GM23338 (cell line): ENCODE measurements around the gene NKX6-1.

Experiments
- EZH2 ChIP-seq: fragments of 200-600 bp; sonication (generic); IDR thresholded peaks from one replicate; pipeline ENCODE4 v1.8.0; 2017; ENCODE audit warnings: antibody characterized with exemption, mild to moderate bottlenecking, low read depth; ENCODE audit not compliant: unreplicated experiment
- EZH2phosphoT487 ChIP-seq: fragments of 200-600 bp; sonication (generic); IDR thresholded peaks from one replicate; pipeline ENCODE4 v1.8.1; 2018; ENCODE audit warnings: antibody characterized with exemption; ENCODE audit not compliant: unreplicated experiment
- JUNB ChIP-seq: IDR thresholded peaks from one replicate; pipeline ENCODE4 v1.6.1; 2016; ENCODE audit warnings: antibody characterized with exemption; ENCODE audit not compliant: unreplicated experiment
- POLR2AphosphoS5 ChIP-seq: IDR thresholded peaks from 2 replicates; pipeline ENCODE4 v1.6.1; 2016; ENCODE audit warnings: antibody characterized with exemption, low read depth
- TF ChIP-seq, protein P1 (sequence below), 2 experiments: fragments of 200-600 bp in 1 of 2; sonication (generic) in 1 of 2; conservative IDR thresholded peaks; 2 replicates each; pipeline versions ENCODE4 v1.5.1 to v1.6.1; 2016 to 2017; ENCODE audit warnings: antibody characterized with exemption in 2 of 2, low read depth in 2 of 2, mild to moderate bottlenecking in 2 of 2, moderate library complexity in 1 of 2
- TF ChIP-seq, protein P2 (sequence below): IDR thresholded peaks from one replicate; pipeline ENCODE4 v1.6.1; 2018; ENCODE audit warnings: antibody characterized with exemption; ENCODE audit not compliant: unreplicated experiment
- TF ChIP-seq, protein P3 (sequence below): IDR thresholded peaks from 2 replicates; pipeline ENCODE4 v1.6.1; 2016; ENCODE audit warnings: antibody characterized with exemption

DNA sequence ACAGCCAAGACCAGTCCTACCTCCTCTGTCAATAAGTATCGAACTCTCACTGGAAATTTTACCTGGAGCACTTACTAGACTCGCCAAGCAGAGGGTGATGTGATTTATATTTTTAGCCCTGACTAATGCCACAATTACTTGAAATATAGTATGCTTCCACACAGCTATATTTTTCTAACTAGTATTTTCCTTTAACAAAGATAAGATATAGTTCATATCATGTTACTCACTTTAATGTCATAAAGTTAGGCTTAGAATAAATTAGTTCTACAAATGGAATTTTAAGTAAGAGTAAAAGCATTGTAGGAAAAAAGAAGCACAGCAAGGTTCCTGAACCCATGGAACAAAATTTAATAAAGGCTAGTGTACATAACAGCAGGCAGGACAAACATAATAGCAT, 16.0 kb upstream of the NKX6-1 start:
- no peak for TF ChIP-seq POLR2AphosphoS5
- TF ChIP-seq, protein P1, sequence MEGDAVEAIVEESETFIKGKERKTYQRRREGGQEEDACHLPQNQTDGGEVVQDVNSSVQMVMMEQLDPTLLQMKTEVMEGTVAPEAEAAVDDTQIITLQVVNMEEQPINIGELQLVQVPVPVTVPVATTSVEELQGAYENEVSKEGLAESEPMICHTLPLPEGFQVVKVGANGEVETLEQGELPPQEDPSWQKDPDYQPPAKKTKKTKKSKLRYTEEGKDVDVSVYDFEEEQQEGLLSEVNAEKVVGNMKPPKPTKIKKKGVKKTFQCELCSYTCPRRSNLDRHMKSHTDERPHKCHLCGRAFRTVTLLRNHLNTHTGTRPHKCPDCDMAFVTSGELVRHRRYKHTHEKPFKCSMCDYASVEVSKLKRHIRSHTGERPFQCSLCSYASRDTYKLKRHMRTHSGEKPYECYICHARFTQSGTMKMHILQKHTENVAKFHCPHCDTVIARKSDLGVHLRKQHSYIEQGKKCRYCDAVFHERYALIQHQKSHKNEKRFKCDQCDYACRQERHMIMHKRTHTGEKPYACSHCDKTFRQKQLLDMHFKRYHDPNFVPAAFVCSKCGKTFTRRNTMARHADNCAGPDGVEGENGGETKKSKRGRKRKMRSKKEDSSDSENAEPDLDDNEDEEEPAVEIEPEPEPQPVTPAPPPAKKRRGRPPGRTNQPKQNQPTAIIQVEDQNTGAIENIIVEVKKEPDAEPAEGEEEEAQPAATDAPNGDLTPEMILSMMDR (conservative IDR thresholded peaks at IDR 0.05; ENCODE audit: low read depth in 2 of 2), result no peak
- no peak for TF ChIP-seq EZH2
- TF ChIP-seq, protein P2, sequence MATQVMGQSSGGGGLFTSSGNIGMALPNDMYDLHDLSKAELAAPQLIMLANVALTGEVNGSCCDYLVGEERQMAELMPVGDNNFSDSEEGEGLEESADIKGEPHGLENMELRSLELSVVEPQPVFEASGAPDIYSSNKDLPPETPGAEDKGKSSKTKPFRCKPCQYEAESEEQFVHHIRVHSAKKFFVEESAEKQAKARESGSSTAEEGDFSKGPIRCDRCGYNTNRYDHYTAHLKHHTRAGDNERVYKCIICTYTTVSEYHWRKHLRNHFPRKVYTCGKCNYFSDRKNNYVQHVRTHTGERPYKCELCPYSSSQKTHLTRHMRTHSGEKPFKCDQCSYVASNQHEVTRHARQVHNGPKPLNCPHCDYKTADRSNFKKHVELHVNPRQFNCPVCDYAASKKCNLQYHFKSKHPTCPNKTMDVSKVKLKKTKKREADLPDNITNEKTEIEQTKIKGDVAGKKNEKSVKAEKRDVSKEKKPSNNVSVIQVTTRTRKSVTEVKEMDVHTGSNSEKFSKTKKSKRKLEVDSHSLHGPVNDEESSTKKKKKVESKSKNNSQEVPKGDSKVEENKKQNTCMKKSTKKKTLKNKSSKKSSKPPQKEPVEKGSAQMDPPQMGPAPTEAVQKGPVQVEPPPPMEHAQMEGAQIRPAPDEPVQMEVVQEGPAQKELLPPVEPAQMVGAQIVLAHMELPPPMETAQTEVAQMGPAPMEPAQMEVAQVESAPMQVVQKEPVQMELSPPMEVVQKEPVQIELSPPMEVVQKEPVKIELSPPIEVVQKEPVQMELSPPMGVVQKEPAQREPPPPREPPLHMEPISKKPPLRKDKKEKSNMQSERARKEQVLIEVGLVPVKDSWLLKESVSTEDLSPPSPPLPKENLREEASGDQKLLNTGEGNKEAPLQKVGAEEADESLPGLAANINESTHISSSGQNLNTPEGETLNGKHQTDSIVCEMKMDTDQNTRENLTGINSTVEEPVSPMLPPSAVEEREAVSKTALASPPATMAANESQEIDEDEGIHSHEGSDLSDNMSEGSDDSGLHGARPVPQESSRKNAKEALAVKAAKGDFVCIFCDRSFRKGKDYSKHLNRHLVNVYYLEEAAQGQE, result no peak
- no peak for TF ChIP-seq EZH2phosphoT487
- TF ChIP-seq, protein P3, sequence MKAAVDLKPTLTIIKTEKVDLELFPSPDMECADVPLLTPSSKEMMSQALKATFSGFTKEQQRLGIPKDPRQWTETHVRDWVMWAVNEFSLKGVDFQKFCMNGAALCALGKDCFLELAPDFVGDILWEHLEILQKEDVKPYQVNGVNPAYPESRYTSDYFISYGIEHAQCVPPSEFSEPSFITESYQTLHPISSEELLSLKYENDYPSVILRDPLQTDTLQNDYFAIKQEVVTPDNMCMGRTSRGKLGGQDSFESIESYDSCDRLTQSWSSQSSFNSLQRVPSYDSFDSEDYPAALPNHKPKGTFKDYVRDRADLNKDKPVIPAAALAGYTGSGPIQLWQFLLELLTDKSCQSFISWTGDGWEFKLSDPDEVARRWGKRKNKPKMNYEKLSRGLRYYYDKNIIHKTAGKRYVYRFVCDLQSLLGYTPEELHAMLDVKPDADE, result no peak
- TF ChIP-seq JUNB, result no peak
